Mesendoderm (in vitro differentiated cells): ENCODE data around the gene EFCAB13.
A peak's percentile ranks its signal among the peaks of the same experiment; 100 is the strongest.

Source experiments
- DNase-seq: peaks from one replicate; pipeline ENCODE4 v3.0.0; 2013
- H2AK5ac ChIP-seq: 2 replicates; pipeline ENCODE4 v1.6.1; 2013; ENCODE audit warnings: low read length, inconsistent platforms
- H2BK120ac ChIP-seq: 2 replicates; pipeline ENCODE4 v1.6.1; 2013; ENCODE audit warnings: low read depth, mild to moderate bottlenecking, low read length, moderate library complexity, mixed read lengths
- H2BK15ac ChIP-seq: replicated peaks from 2 replicates; pipeline ENCODE4 v1.6.1; 2013; ENCODE audit warnings: low read depth, mild to moderate bottlenecking, moderate library complexity
- H2BK5ac ChIP-seq: 2 replicates; pipeline ENCODE4 v1.6.1; 2013; ENCODE audit warnings: low read length, inconsistent platforms
- H3K18ac ChIP-seq: 2 replicates; pipeline ENCODE4 v1.6.1; 2013; ENCODE audit warnings: mild to moderate bottlenecking, low read length, mixed read lengths
- H3K23ac ChIP-seq: one replicate; pipeline ENCODE4 v1.6.1; 2013; ENCODE audit warnings: low read length
- H3K27ac ChIP-seq: 2 replicates; pipeline ENCODE4 v1.5.1; 2013; ENCODE audit warnings: low read depth, mild to moderate bottlenecking, inconsistent platforms, low read length, moderate library complexity
- H3K27me3 ChIP-seq: 2 replicates; pipeline ENCODE4 v1.6.1; 2013; ENCODE audit warnings: low read length, control low read depth, mild to moderate bottlenecking, inconsistent platforms; ENCODE audit not compliant: insufficient read depth, poor library complexity
- H3K36me3 ChIP-seq: 2 replicates; pipeline ENCODE4 v1.6.1; 2013; ENCODE audit warnings: low read length, inconsistent platforms; ENCODE audit not compliant: control insufficient read depth, insufficient read depth
- H3K4ac ChIP-seq: one replicate; pipeline ENCODE4 v1.6.1; 2013; ENCODE audit warnings: low read depth, mild to moderate bottlenecking, low read length, moderate library complexity
- H3K4me1 ChIP-seq: 2 replicates; pipeline ENCODE4 v1.6.1; 2013; ENCODE audit warnings: low read depth, low read length, inconsistent platforms; ENCODE audit not compliant: control insufficient read depth
- H3K4me2 ChIP-seq: 2 replicates; pipeline ENCODE4 v1.6.1; 2013; ENCODE audit warnings: low read length
- H3K4me3 ChIP-seq: 2 replicates; pipeline ENCODE4 v1.5.1; 2013; ENCODE audit warnings: mild to moderate bottlenecking, low read length
- H3K56ac ChIP-seq: one replicate; pipeline ENCODE4 v1.6.1; 2013; ENCODE audit warnings: low read length
- H3K79me1 ChIP-seq: 2 replicates; pipeline ENCODE4 v1.6.1; 2013; ENCODE audit warnings: low read length, inconsistent platforms
- H3K79me2 ChIP-seq: 2 replicates; pipeline ENCODE4 v1.6.1; 2013; ENCODE audit warnings: mild to moderate bottlenecking, low read length; ENCODE audit not compliant: control insufficient read depth, insufficient read depth
- H3K9ac ChIP-seq: 2 replicates; pipeline ENCODE4 v1.6.1; 2013; ENCODE audit warnings: low read length, inconsistent platforms
- H4K5ac ChIP-seq: one replicate; pipeline ENCODE4 v1.6.1; 2013; ENCODE audit warnings: low read length
- H4K8ac ChIP-seq: one replicate; pipeline ENCODE4 v1.6.1; 2013; ENCODE audit warnings: low read depth, mild to moderate bottlenecking, control low read depth, low read length, moderate library complexity
- WGBS: extraction: QIAGEN DNeasy Blood & Tissue Kit; methylation state at CpG from one replicate; pipeline ENCODE4 v1.1.7; 2013; ENCODE audit warnings: low lambda C conversion rate, missing lambda C conversion rate; ENCODE audit not compliant: insufficient coverage; ENCODE audit errors: extremely low coverage; 5-methylcytosine and 5-hydroxymethylcytosine counted together

The EFCAB13 gene

GRCh38 chr17:47276868-47277267 is 46.9 kb upstream of the EFCAB13 start:
- no peak overlapping the region for H2AK5ac ChIP-seq
- H2BK15ac ChIP-seq, result no peak overlapping the region
- DNase-seq, result peak; percentile 90
- no peak overlapping the region for H3K4ac ChIP-seq
- peak overlapping the region; percentile 51 for H2BK120ac ChIP-seq
- no peak overlapping the region for H3K23ac ChIP-seq
- H3K4me2 ChIP-seq, result no peak overlapping the region
- no peaks in the 10 kb centered on the region for H3K27me3 ChIP-seq
- no peaks in the 10 kb centered on the region for H3K79me2 ChIP-seq
- no peaks in the 10 kb centered on the region for H3K36me3 ChIP-seq
- no peak overlapping the region for H3K18ac ChIP-seq
- H3K56ac ChIP-seq, result peak overlapping the region; percentile 42
- peaks cover 12% of the 10 kb centered on the region for H3K4me1 ChIP-seq
- WGBS, result no CpG with 5 or more reads among the region's 10 CpGs
- H4K8ac ChIP-seq, result no peak overlapping the region
- no peak overlapping the region for H2BK5ac ChIP-seq
- H3K4me3 ChIP-seq, result no peak overlapping the region
- H4K5ac ChIP-seq, result no peak overlapping the region
- no peak overlapping the region for H3K27ac ChIP-seq
- H3K9ac ChIP-seq, result no peak overlapping the region
- no peaks in the 10 kb centered on the region for H3K79me1 ChIP-seq

DNA sequence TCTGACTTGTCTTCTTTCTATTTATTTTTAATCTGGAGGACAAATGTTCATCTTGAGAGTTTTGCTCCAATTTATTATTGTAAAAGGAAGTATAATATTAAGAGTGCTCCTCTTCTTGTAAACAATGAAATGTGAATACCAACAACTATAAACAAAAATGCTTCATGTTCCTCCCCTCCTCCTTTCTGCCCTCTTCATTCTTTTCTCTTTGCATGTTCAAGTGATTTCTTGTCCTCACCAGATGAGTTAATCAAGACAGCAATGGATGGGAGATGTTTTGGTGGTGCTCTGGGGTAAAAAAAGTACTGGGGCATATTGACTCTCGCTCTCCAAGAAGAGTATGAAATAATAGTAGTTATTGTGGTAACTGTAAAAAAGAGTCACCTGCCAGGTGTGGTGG is 45.8 kb upstream of the EFCAB13 start:
- no peak for DNase-seq
- no peaks in the 10 kb centered on the region for H3K36me3 ChIP-seq
- no peak overlapping the region for H3K18ac ChIP-seq
- WGBS, result no CpG with 5 or more reads among the region's 1 CpG
- peaks cover 12% of the 10 kb centered on the region for H3K4me1 ChIP-seq
- H3K79me2 ChIP-seq, result no peaks in the 10 kb centered on the region
- H3K23ac ChIP-seq, result no peak overlapping the region
- H3K27me3 ChIP-seq, result no peaks in the 10 kb centered on the region
- H3K9ac ChIP-seq, result no peak overlapping the region
- no peak overlapping the region for H3K4me2 ChIP-seq
- no peak overlapping the region for H2BK5ac ChIP-seq
- H3K79me1 ChIP-seq, result no peaks in the 10 kb centered on the region
- H3K4ac ChIP-seq, result no peak overlapping the region
- no peak overlapping the region for H3K4me3 ChIP-seq
- H3K56ac ChIP-seq, result no peak overlapping the region
- H4K5ac ChIP-seq, result no peak overlapping the region
- no peak overlapping the region for H3K27ac ChIP-seq
- no peak overlapping the region for H4K8ac ChIP-seq
- H2BK120ac ChIP-seq, result no peak overlapping the region
- H2BK15ac ChIP-seq, result no peak overlapping the region
- no peak overlapping the region for H2AK5ac ChIP-seq

DNA sequence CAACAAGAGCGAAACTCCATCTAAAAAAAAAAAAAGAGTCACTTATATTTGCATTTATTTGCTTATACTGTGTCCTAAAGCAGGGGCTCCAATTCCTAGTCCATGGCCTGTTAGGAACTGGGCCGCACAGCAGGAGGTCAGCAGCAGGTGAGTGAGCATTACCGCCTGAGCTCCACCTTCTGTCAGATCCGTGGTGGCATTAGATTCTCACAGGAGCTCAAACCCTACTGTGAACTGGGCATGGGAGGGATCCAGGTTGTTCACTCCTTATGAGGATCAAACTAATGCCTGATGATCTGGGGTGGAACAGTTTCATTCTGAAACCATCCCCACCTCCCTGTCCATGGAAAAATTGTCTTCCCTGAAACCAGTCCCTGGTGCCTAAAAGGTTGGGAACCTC is 45.2 kb upstream of the EFCAB13 start:
- Histone ChIP-seq H3K27ac (no peak overlapping the region), H3K4ac (no peak overlapping the region)
- no CpG with 5 or more reads among the region's 4 CpGs for WGBS

DNA sequence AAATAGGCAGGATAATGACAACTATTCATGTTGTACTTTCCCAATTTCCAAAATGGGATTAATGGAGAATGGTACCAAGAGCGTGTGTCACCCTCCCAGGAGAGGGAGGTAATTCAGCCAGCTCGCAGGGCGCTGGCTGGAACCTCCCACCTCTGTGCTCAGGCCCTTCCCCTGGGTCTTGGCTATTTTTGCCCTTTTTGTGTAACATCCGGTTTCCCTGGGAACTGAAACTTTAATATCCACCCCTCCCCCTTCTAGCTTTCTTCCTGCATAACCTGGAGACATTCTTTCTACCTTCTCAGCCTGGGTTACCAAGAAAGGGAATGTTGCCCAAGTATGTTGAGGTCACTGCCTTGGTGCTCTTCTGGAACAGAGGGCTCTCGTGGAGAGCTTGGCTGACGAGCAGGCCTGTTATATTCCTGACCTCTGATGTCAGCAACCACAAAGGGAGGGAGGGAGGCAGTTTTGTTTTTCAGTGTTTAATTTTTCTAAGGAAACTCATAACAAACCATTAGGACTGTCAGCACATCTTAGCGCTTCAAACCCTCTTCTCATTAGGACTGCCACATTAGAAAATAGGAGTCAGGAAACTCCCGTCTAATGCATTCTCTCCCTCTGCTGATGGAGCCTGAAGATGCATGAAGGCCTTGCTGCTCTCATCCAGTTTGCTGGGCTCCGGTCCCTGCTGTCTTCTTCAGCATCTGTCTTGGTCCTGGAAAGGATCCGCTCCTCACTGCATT is 44.5 kb upstream of the EFCAB13 start:
- Histone ChIP-seq H2BK5ac (no peak overlapping the region), H3K18ac (no peak overlapping the region), H4K8ac (no peak overlapping the region), H3K36me3 (no peaks in the 10 kb centered on the region), H4K5ac (no peak overlapping the region), H2BK15ac (no peak overlapping the region), H3K23ac (no peak overlapping the region), H3K79me1 (no peaks in the 10 kb centered on the region), H3K9ac (no peak overlapping the region), H3K56ac (no peak overlapping the region), H2AK5ac (no peak overlapping the region), H3K4me1 (peaks cover 12% of the 10 kb centered on the region), H3K27ac (no peak overlapping the region), H3K4me2 (no peak overlapping the region), H2BK120ac (no peak overlapping the region), H3K4ac (no peak overlapping the region), H3K4me3 (no peak overlapping the region), H3K27me3 (no peaks in the 10 kb centered on the region), H3K79me2 (no peaks in the 10 kb centered on the region)
- peak; percentile 90 for DNase-seq
- no CpG with 5 or more reads among the region's 10 CpGs for WGBS

More for the DNA sequence above, 45.2 kb upstream of the EFCAB13 start:
- Histone ChIP-seq H4K5ac (no peak overlapping the region), H3K9ac (no peak overlapping the region), H3K27me3 (no peaks in the 10 kb centered on the region), H4K8ac (no peak overlapping the region), H3K4me2 (no peak overlapping the region), H3K4me3 (no peak overlapping the region), H2BK15ac (no peak overlapping the region), H3K56ac (no peak overlapping the region), H3K18ac (no peak overlapping the region), H3K4me1 (peaks cover 12% of the 10 kb centered on the region), H3K36me3 (no peaks in the 10 kb centered on the region), H3K23ac (no peak overlapping the region), H2AK5ac (no peak overlapping the region), H2BK5ac (no peak overlapping the region), H2BK120ac (no peak overlapping the region), H3K79me1 (no peaks in the 10 kb centered on the region), H3K79me2 (no peaks in the 10 kb centered on the region)
- no peak for DNase-seq

DNA sequence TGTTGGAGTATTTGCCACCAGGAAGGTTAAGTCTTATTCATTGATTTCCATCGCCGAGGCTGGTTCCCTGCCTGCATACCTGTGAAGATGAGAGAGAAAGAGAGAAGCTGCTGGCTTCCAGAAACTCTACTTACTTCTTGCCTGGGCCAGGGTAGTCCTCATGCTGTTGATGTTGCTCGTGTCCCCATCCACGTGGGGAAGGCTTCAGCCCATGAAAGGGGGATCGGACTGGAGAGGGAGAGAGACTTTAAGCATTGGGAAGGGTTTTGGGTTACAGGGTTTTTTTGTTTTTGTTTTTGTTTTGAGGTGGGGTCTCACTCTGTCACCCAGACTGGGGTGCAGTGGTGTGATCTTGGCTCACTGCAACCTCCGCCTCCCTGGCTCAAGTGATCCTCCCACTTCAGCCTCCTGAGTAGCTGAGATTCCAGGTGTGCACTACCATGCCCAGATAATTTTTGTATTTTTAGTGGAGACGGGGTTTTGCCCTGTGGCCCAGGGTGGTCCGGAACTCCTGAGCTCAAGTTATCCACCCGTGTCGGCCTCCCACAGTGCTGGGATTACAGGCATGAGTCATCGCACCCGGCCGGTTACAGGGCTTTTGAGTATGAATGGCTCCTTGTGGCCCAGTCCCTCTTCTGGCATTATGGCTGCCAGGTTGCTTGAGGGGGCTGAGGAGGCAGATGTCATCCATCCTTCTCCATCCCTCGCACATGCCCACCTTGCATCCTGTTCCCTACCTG is 43.5 kb upstream of the EFCAB13 start:
- no peak overlapping the region for H3K18ac ChIP-seq
- H3K27ac ChIP-seq, result no peak overlapping the region
- H3K36me3 ChIP-seq, result no peaks in the 10 kb centered on the region
- H3K4me2 ChIP-seq, result no peak overlapping the region
- DNase-seq, result no peak
- no peak overlapping the region for H3K9ac ChIP-seq
- H3K4me1 ChIP-seq, result peaks cover 10% of the 10 kb centered on the region
- H3K79me2 ChIP-seq, result no peaks in the 10 kb centered on the region
- H3K56ac ChIP-seq, result no peak overlapping the region
- H4K5ac ChIP-seq, result no peak overlapping the region
- H3K4ac ChIP-seq, result no peak overlapping the region
- no peaks in the 10 kb centered on the region for H3K27me3 ChIP-seq
- no peak overlapping the region for H2BK15ac ChIP-seq
- no CpG with 5 or more reads among the region's 14 CpGs for WGBS
- H3K4me3 ChIP-seq, result no peak overlapping the region
- no peaks in the 10 kb centered on the region for H3K79me1 ChIP-seq
- no peak overlapping the region for H2BK120ac ChIP-seq
- H3K23ac ChIP-seq, result no peak overlapping the region
- no peak overlapping the region for H2AK5ac ChIP-seq
- no peak overlapping the region for H2BK5ac ChIP-seq
- H4K8ac ChIP-seq, result no peak overlapping the region
